Progenitor cell of endocrine pancreas (in vitro differentiated cells): ENCODE results near the gene FXN. TPM values are rescaled to one million over a fixed set of nuclear protein-coding genes. Genes with fewer than 3 reads are reported as not detected.
A peak's percentile ranks its signal among the peaks of the same experiment; 100 is the strongest.

ENCODE experiments used
- DNase-seq: peaks from one replicate; pipeline ENCODE4 v3.0.0; 2021; ENCODE audit warnings: low spot score; ENCODE audit not compliant: unreplicated experiment
- H3K27ac Mint-ChIP-seq: 2 replicates; pipeline ENCODE4 v1.8.0; 2021; ENCODE audit warnings: mild to moderate bottlenecking, moderate library complexity, mixed read lengths
- H3K27me3 Mint-ChIP-seq: 2 replicates; pipeline ENCODE4 v1.8.0; 2021; ENCODE audit warnings: mixed read lengths
- H3K36me3 Mint-ChIP-seq: 2 replicates; pipeline ENCODE4 v1.8.0; 2022; ENCODE audit warnings: mixed read lengths; ENCODE audit not compliant: insufficient read depth
- H3K4me1 Mint-ChIP-seq: 2 replicates; pipeline ENCODE4 v1.8.0; 2021; ENCODE audit warnings: low read depth, mixed read lengths
- H3K4me3 Mint-ChIP-seq: 2 replicates; pipeline ENCODE4 v1.8.0; 2021; ENCODE audit warnings: low read depth, mild to moderate bottlenecking, moderate library complexity, mixed read lengths
- H3K9me3 Mint-ChIP-seq: 2 replicates; pipeline ENCODE4 v1.8.0; 2021; ENCODE audit warnings: low read depth, mixed read lengths
- CTCF ChIP-seq: fragments of 200-600 bp; sonication (generic); IDR thresholded peaks from one replicate; pipeline ENCODE4 v1.5.0; 2021; ENCODE audit warnings: antibody characterized with exemption, mild to moderate bottlenecking; ENCODE audit not compliant: unreplicated experiment
- total RNA-seq: library from RNA; stranded (reverse); gene quantifications from 2 replicates; pipeline ENCODE4 v1.2.1, GENCODE V29; 2021

Gene FXN
- total RNA-seq, 1 donor from 2014 or later, result 25.7 TPM

GRCh38 chr9:69147041-69147834 is 111.7 kb downstream of the FXN start:
- Mint-ChIP-seq H3K27me3 (no peaks in the 10 kb centered on the region), H3K36me3 (peaks cover 26% of the 10 kb centered on the region), H3K4me1 (peaks cover 12% of the 10 kb centered on the region), H3K27ac (no peak overlapping the region), H3K9me3 (no peaks in the 10 kb centered on the region), H3K4me3 (no peak overlapping the region)
- DNase-seq, result no peak
- no peak for TF ChIP-seq CTCF

GRCh38 chr9:69149321-69149807 is 113.8 kb downstream of the FXN start:
- DNase-seq, result no peak
- no peak for TF ChIP-seq CTCF
- Mint-ChIP-seq H3K4me3 (no peak overlapping the region), H3K27me3 (no peaks in the 10 kb centered on the region), H3K4me1 (peaks cover 19% of the 10 kb centered on the region), H3K9me3 (no peaks in the 10 kb centered on the region), H3K27ac (peak overlapping the region; percentile 68), H3K36me3 (peaks cover 25% of the 10 kb centered on the region)

Other genes with a start within 250 kb of the FXN start
- not detected in 2 replicates for gene PRKACG, start 21.6 kb upstream of the FXN start, total RNA-seq
- gene TJP2, start 138.5 kb downstream of the FXN start, total RNA-seq, result 234 and 254 TPM in 2 replicates